Cerebellar nuclear complex (tissue), 1 donor: Measurements from ENCODE around the gene MYO16.
"Not testable (repeated sequence)": the region's sequence is repeated elsewhere in the genome, so short reads cannot be mapped to it uniquely, and the experiment has no call there.

Source experiments
- DNase-seq, 2 experiments: peaks; one replicate each; lab custom pipeline; 2025; lab: John Stamatoyannopoulos, UW

MYO16 gene

GRCh38 chr13:109072505-109072904 lies 443.1 kb downstream of the MYO16 start:
- no peak for DNase-seq

DNA sequence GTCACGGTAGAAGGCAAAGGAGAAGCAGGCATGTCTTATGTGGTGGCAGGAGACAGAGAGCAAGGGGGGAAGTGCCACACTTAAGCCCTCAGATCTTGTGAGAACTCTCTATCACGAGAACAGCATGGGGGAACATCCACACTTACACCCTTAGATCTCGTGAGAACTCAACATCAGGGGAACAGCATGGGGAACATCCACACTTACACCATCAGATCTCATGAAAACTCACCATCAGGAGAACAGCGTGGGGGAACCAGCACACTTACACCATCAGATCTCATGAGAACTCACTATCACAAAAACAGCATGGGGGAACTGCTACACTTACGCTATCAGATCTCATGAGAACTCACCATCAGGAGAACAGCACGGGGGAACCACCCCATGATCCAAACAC lies 445.0 kb downstream of the MYO16 start:
- DNase-seq: no peak

DNA sequence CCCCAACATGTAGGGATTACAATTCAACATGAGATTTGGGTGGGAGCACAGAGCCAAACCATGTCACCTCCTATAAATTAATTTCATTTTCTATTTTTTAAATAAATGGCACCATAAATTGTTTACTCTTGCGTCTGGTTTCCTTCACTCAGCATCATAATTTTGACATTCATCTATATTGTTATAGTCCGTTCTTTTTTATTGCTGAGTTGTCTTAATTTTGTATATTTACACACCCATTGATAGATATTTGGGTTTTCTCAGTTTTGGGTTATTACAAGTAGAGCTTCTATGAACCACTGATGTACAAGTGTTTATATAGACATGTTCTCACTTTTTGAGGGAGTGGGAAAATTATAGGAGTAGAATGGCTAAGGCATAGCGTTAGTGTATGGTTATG lies 445.4 kb downstream of the MYO16 start:
- no peak for DNase-seq

DNA sequence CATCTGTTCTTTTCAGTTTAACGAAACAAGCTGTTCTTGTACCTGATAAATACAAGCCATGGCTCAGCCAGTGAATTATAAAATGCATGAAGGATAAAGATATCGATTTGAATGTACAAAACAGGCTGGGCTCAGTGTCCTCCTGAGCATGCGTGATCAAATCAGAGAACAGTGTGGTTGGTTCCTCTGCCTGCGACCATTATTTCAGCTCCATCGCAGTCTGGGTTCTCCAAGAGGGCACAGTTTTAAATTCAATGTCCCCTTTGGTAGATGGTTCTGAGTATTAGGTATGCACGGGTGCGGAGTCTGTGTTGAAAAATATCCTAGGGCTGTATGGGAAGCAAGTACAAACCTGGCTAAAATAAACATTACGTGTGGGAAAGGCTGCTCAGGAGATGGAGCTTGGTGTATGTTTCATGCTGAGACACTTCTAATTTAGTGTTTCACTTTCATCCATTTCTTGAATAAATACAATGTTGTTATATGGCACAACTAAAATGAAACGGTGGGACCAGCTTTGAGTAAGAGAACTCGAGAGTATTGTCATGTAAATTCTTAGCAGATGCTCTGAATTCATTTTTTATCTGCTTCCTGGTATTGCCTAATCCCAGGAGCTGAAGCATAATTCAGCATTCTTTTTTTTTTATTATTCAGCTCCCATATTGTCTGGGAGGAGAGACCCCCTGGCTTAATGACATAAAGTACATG lies 458.7 kb downstream of the MYO16 start:
- DNase-seq: no peak

DNA sequence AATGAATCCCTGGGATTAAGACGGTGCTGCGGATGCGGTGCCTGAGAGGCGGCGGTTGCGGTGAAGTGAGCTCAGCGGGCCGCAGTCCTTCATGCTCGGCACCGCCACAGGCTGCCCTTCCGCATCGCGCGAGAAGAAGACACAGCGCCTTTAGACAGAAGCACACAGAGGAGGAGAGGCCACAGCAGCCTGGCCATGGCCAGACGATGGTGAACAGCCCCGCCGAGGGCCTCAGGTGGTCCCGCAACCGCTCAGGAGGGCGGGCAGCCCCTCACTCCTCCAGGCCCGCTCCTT lies 459.2 kb downstream of the MYO16 start:
- no peak for DNase-seq

- DNase-seq: no peak
These were observed 461.4 kb downstream of the MYO16 start for GRCh38 chr13:109090796-109091195.

DNA sequence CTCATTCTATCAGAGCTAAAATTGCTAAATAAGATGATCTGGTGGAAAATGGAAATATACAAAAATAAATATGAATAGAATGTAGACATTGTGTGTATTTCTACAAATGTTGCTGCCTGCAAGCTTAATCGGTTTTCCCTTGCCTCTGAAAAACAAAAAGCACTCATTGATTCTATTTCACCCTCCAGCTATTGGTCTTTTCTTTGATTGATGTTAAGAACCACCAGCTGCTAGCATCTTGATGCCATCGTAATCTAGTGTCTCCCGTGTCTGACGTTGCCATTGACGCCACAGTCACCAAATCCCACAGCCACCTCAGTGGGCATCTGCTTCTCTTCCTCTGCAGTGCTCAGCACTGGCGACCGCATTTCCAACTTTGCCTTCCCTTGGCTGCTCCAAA lies 461.8 kb downstream of the MYO16 start:
- no peak for DNase-seq

GRCh38 chr13:109092186-109092585 lies 462.8 kb downstream of the MYO16 start:
- not testable (repeated sequence) for DNase-seq

- no peak for DNase-seq
These were observed 464.6 kb downstream of the MYO16 start for GRCh38 chr13:109093998-109094397.

DNA sequence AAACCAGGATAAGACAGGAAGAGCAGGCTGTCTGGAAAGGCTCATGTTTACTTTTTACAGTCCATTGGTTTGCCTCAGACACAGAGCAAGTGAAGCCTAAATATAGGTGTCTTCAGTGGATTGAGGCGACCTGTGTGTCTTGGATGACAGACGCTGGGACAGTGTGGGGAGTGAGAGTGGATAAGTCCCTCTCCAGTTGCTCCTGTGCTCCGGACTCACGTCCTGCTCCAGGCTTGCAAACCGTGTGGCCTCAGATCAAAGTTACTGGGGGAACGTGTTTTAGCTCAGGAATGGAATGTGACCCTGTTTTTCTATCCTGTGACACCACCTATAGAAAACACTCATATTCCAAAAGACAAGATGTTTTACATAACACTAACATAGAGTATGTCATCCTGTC lies 465.7 kb downstream of the MYO16 start:
- DNase-seq: no peak

DNA sequence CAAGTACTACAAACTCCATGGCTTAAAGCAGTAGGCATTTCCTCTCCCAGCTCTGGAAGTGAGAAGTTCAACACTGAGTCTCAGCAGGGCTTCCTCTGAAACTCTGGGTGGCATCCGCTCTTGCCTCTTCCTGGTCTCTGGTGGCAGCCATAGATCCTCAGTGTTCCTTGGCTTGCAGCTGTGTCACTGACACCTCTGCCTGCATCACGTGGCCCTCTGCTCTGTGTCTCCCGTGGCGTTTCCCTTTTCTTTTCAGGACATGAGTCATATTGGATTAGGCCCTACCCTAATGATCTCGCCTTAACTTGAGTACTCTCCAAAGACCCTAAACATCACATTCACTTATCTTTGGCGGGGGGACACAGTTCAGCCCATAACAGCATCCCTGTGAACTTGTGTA lies 466.7 kb downstream of the MYO16 start:
- no peak for DNase-seq

DNA sequence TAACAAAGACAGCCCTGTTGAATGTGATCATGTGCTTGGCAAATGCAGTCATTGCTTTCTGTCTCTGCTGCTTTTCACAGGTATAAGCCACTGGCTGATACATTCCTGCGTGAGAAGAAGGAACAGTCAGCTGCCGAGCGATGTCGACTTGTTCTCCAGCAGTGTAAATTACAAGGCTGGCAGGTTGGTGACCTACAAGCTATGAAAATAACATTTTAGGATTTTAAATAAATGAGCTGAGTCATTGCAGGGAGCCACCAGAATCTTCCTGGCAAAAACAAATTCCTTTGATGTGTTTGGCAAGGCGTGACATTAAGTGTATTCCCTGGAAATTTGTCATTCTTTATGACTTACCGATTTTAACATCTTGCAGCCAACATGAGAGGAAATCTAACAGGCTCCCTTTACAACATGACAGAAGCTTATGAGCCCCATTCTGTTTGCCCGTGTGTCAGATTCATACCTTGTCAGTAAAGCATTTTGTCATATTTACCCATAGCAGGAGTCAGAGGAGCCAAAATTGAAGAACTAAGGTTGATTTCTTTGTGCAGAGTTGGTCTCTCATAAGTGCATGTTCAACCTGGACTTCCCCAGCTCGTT lies 471.4 kb downstream of the MYO16 start:
- no peak for DNase-seq

- DNase-seq: no peak
These were observed 472.2 kb downstream of the MYO16 start for GRCh38 chr13:109101550-109102144.

- no peak for DNase-seq
These were observed 476.5 kb downstream of the MYO16 start for GRCh38 chr13:109105899-109106298.

DNA sequence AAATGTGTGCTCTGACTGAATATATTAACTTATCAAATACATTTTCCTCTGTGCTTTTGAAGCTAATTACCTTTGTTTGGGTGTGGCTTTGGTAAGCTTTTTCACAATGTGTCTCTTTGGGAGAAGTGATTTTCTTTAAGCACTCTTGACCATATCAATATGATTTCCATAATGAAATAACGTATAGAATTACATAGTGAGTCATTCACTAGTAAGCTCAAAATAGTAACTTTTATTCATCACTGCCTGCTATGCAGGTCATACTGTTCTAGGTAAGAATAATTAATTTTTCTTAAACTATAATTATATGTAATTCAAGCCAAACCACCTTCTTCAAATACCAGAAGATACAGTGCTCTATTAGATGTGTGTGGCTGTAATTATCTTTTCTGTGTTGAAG lies 480.7 kb downstream of the MYO16 start:
- no peak for DNase-seq

GRCh38 chr13:109111141-109111540 lies 481.7 kb downstream of the MYO16 start:
- no peak for DNase-seq

- no peak for DNase-seq
These were observed 484.0 kb downstream of the MYO16 start for GRCh38 chr13:109113427-109113826.

- no peak for DNase-seq
These were observed 484.8 kb downstream of the MYO16 start for GRCh38 chr13:109114162-109114561.

- DNase-seq: no peak
These were observed 485.6 kb downstream of the MYO16 start for GRCh38 chr13:109114991-109115390.

- no peak for DNase-seq
These were observed 489.1 kb downstream of the MYO16 start for GRCh38 chr13:109118521-109118920.

DNA sequence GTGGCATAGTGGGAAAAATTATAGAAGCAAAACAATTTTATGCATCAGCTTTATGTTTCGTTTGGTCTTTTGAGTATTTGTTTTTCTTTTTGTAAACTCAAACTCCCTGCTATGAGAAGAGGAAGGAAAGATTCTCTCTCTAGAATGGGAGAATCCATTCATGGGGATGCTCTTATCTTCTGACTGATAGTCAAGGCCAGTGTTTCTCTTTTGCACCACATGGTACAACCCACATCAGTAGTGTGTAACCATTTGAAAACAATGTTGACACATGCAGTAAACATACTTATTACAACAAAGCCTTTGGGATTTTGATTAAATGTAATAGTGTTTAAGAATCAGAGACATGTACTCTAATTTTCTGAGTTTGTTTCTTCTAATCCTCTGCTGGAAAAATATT lies 490.5 kb downstream of the MYO16 start:
- DNase-seq: no peak

DNA sequence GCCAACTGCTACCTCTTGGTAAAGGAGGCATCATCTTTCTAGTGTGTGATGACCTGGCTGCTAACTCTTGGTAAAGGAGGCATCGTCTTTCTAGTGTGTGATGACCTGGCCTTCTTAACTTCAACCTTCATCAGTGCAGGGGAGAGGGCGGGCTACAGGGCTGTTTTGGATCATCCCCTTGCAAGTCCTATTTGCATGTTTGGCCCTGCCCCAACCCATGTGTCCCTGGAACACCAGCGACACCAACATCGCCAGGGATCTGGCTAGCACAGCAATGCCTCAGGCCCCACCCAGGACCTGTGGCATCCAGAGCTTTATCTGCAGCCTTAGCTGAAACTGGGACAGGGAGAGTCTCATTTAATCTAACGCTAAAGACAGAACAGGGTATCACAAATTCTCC lies 492.4 kb downstream of the MYO16 start:
- DNase-seq: no peak

DNA sequence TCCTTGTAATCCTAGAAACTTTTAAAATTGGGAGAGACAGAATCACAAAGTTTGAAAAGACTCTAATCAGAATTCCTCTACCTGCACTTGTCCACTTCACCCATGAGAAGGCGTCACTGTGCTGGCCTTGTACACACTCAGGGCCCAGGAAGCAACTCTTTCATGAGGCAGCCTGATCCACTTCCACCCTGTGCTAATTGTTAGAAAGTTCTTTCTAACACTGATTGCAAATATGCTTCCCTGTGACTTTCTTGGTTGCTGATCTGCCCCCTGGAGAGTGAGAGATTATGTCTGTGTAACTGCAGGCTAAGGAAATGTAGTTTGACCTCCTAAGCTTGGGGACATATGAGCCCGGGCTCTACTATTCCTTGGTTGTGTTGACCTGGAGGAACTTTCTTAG lies 494.6 kb downstream of the MYO16 start:
- DNase-seq: no peak

DNA sequence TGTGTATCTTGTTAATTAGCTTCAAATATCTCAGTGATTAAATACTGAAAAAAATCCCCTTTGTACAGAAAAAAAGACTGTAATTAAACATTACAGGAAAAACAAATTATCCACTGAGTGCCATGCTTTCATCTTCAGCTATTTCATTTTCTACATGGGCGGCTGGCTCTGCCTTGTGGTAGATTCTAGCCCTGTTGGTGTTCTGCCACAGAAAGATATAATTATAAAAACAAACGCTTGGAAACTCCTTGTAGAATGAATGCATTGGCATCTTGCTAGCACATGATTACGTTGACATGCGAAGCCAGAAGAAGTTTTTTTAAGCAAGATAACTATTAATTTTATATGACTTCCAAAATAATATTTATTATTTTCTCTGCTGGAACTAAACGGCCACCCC lies 496.8 kb downstream of the MYO16 start:
- DNase-seq: no peak
